Amygdala (tissue), 56 donors: Measurements from ENCODE around the gene CAMKMT.

ENCODE experiments used
- DNase-seq, 56 donors: peaks; one replicate each; lab custom pipeline; 2025; lab: John Stamatoyannopoulos, UW

CAMKMT gene

DNA sequence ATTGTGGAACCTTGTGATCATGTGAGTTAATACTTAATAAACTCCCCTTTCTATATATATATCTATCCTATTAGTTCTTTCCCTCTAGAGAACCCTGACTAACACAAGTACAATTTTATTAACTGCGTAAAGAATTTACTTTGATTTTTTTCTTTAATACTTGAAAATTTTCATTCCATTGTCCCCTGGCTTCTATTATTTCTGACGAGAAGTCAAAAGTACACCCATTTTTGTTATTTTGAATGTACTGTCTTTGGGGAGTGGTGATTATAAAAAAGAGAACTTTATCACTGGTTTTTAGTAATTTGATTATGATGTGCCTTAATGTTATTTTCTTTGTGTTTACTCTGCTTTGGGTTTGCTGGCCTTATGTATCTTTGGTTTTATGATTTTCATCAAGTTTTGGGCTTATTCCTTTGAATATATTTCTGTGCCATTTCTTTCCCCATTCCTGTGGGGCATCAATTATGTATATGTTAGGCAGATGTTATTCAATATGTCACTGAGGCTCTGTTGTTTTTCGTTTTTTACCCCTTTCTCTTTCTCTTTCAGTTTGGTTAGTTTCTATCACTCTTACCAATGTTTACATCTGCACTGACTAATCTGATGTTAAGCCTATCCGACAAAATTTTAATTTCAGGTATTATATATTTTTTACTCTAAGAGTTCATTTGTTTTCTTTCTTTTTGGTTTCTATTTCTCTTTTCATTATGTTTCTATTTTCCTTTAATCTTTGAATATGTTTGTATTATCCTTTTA, 271.4 kb downstream of the CAMKMT start:
- DNase-seq, result no peak

DNA sequence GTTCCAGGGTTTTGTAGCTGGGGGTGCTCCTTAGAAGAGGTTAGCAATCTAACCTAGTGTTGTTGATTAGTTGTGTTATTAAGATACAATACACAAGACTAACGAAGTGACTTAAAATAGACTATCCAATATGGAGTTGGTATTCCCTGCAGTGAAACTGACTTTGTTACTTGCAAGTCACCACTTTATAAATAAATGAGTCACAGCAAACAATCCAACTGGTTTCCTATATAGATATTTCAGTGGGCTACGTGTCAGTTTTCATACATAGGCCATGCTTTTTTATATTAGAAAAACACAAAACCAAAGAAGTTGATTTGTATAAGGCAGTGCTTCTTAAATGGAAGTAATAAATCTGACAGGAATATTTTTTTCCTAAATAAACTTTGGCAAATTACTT, 274.0 kb downstream of the CAMKMT start:
- no peak for DNase-seq

DNA sequence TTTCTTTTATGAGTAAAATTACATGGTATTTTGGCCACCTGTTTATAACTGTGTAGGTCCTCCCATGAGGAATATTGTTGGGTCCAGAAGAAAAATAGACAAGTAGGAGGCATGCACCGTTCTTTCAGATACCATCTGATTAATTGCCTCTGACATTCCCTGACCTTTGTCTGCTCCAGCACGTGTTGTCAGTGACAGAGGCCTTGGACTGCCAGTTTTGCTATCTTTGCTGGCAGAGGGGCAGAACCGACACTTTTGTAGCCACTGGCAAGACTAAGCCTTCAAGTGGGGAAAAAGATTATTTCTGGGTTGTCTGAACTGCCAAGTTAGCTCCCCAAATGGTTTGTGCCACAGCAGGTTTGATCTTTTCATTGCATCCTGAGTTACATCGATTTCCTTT, 276.9 kb downstream of the CAMKMT start:
- no peak for DNase-seq

DNA sequence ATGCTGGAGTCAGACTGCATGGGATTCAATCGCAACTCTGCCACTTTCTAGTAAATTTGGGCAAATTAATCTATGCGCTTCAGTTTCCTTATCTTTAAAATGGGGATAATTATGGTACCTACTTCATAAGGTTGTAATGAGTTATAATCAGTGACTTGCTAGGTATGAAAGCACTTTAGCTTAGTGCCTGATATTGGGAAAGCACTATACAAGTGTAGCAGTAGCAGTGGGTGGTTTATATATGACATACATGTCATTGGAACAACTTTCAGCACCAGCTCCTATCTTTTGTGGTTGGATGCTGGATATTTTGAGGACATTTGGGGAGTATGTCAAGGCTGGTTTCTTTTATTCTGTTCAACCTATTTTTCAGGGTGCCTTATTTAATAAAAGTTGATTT, 277.7 kb downstream of the CAMKMT start:
- no peak for DNase-seq

DNA sequence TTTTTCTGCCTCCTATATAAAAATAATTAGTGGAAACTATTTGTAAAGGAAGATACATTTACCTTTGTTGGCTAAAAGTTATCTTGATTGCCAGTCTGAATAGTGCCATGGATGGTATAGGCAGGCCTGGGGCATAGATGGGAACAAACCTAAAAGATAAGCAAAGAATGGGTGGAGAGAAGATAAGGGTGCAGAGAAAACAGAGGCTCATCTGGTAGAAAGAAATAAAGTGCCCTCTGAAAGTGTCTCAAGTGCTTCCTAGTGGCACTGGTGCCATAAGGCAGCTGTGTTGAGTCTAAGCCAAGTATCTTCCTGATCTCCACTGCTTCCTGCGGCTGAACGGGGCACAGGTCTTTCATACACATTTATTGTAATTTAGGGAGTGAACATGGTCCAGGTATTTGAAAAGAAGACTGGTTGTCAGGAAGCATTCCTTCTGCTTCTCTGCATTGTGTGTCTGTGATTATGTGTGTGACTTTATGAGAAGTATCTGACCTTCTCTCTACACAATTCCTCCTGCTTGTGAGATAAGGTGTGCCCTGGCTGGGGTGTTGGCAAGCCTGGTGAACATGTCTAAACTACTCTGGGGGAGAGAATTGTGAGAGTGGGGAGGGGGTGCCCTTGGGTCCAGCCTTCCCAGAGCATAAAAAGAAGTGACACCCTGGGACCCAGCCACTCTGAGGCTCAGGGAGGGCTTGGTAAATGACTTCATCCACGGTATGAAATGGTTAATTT, 280.5 kb downstream of the CAMKMT start:
- no peak for DNase-seq

DNA sequence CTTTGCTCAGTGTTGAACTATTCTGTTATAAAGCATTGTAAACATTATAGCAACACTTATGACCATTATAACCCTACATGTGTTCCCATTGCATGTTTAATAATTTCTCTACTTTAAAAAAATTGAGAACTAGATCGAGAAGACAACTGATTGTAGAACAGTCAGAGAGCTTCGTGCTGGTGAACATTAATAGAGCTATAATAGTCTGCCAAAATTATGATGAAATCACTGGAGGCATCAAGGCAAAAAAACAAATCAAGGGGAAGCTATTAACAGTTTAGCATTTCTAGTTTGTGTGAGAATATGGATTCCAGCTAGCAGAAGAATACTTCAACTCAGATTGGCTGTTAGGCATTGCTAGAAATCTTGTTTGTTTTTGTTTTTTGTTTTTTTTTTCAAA, 284.2 kb downstream of the CAMKMT start:
- DNase-seq, result no peak

DNA sequence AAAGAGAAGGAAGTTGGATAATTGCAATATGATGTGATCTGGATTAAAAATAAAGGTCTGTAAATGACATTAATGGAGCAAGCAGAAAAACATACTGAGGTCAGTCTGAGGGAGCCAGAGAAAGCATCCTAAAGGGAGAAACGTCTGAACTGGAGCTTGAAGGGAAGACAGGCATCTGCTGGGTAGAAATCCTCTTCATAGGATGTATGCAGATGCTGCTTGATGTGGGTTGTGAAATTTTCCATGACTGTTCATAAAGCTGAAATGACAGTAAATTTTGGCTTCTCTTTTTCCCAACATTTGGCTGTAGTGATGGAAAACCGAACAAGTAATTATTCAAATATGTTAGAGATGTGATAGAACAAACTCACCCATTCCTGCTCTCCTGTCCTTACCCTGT, 287.6 kb downstream of the CAMKMT start:
- no peak for DNase-seq

DNA sequence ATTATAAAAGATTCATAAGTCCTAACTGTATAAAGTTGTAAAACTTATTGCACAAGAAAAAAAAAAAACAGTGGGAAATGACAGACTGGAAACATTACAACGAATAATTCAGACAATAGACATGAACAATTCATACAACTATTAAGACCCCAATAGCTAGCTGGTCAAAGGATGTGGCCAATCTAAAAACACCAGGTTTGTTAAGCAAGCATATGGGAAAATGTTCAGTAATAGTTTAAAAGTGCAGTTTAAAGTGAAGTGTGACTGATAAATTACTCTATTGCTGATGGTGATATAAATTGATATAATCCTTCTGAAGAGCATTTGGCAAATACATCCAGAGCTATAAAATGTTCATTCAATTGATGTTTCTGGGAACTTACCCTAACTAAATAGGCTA, 289.0 kb downstream of the CAMKMT start:
- DNase-seq, result no peak

DNA sequence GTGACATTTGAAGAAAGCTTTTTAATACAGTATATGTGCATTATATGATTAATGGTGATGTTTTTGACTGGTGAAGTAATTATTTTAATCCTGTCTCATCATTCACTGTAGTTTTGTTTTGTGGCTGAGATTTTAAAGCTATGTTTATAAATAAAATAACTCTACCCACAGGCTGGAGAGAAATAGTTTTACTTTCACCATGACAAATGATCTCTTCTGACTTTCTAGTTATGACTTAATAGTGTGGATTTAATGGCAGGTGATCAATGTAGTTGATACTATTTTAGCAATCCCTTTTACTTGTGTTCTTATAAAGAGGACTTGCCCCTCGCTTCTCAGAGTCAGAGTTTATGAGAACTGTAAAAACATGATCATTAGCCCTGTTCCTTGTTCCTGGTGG, 290.2 kb downstream of the CAMKMT start:
- DNase-seq, result no peak

DNA sequence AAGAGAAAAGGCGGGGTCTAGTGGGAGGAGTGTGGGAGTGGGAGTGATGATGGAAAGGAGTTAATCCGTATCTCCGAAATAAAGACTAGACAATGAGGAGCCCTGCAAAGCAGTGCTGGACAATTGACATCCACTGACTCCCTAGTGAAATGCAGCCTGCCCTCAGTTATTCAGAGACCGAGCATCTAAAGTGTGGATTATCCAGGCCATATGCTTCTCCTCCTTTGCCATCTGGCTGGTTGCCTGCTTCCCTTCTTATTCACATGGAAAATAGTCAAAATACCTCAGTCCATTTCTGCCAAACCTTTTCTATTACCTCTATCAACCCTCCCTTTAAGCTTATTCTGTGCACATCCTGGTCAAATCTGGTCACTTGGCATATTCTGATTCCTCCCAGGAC, 291.0 kb downstream of the CAMKMT start:
- DNase-seq, result no peak

DNA sequence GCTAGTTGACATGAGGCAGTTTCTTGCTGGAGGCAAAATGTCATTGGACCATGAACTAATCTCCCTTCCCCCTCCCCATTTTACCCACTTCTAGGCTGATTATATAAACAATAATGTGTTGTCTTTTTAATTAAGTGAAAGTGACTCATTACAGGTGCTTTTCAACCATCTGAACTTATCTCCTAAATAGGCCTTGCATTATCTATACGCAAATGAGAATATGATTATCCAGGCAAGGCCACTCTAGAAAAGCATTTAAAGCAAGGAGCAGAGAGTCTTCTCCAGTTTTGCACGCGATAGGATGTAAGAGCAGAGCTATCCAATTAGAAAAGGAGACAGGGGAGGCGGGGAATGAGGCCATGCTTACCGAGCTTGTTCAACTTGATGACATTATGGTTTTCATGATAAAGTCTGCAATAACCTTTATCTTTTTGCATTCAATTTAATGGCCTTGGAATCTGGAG, 293.7 kb downstream of the CAMKMT start:
- no peak for DNase-seq

DNA sequence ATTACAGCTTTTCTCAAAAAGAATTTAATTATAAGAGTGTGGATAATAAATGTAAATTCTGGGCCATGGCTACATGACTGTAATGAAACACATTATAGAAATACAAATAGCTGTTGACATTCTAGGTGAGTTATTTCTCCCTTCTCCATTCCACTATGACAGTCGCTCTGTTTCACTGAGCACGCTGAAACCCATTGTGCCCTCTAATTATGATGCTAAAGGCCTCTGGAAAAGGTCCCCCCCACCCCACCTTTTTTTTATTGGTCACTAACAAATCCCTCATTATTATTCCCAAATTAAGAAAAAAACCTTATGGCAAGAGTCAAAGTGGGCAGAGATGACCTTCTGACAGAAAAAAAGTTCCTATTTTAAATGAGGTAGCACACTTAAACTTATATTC, 294.7 kb downstream of the CAMKMT start:
- DNase-seq, result no peak

DNA sequence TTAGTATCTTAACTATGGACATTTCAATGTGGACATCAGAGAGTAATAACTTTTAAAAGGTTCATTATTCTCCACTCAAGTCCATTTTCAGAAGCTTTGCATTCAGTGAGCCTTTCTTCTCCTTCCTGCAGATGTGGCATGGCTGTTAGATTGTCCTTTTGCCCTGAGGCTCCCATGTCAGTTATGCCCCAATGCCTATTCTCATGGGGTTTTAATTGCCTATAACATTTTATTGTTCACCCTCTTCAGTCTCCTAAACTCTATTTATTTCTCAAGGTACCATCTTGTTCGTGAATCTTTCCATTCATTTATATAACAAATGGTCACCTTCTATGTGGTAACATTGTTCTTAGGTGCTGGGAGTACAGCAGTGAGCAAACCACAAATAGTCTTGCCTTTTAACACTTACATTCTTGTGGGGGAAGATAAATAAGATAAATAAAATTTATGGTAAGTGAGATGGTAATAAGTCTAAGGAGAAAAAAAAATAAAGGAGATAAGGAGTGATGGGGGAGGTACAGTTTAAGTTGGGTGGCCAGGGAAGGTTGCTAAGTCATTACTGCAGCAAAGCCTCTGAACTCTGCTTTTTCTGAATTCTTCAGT, 301.8 kb downstream of the CAMKMT start:
- no peak for DNase-seq

DNA sequence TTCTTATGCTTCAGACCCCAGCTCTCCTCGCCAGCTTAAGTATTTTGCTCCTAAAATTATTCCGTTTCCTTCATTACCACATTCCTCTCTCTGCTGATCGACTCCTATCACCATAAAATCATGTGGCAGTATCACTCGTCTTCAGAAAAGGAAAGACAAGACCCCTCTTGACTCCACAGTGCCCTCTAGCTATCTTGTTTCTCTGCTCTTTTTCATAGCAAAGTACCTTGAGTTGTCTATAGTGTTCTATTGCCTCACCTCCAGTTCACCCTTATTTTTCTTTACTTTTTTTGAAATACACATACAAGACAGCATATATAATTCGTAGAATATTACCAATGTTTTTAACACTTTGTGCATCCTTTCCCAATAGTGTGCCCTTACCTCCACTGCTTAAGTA, 306.6 kb downstream of the CAMKMT start:
- no peak for DNase-seq

DNA sequence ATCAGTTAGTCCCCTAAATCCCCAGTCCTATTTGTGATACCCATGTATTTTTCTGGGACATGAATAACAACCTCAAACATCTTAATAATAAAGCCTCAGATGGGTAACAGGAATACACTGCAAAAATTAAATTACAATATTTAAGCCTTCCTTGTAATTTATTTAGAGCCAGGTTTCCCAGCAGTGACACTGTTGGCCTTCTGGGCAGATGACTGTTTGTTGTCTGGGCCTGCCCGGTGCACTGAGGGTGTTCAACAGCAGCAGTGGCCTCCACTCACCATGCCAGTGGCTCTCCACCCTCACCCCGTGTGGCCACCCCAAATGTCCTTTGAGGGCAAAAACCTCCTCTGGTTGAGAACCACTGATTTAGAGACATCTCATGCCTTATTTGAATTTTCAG, 309.5 kb downstream of the CAMKMT start:
- DNase-seq, result no peak

DNA sequence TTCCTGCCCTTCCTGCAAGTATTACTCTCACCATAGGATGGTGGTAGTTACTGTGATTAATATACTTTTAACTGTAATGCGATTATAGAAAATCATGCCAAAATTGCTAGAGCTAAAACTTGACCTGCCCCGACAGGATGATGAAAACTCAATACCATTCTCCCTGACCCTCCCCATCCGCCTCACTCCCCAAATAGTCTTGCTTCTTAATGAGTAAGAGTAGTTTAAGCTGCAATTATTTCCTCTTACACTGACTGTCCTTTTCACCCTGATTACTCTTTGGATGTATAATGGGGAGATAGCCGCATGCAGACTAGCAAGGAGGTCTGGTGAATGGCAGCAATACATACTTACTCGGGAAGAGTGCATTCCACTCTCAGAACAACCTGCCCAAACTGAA, 310.2 kb downstream of the CAMKMT start:
- no peak for DNase-seq

DNA sequence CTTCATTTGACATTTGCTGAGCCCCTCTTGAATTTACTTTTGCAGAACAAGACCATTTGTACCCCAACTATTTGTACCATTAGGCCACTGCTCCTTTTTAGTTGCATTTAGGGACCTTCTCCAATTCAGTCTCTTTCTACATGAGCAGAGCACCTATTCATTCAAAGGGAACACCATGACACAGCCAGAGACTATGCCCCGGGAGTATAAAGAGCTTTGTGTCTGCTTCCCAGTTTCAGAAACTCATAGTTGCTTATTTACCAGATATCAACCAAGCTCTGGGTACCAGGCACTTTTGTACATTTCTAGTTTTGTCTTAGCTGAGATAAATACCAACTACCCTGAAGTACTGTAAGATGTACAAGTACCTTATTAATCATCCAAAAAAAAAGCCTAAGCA, 310.7 kb downstream of the CAMKMT start:
- DNase-seq, result peak in 2 of 56 donors; percentile 1 to 43

DNA sequence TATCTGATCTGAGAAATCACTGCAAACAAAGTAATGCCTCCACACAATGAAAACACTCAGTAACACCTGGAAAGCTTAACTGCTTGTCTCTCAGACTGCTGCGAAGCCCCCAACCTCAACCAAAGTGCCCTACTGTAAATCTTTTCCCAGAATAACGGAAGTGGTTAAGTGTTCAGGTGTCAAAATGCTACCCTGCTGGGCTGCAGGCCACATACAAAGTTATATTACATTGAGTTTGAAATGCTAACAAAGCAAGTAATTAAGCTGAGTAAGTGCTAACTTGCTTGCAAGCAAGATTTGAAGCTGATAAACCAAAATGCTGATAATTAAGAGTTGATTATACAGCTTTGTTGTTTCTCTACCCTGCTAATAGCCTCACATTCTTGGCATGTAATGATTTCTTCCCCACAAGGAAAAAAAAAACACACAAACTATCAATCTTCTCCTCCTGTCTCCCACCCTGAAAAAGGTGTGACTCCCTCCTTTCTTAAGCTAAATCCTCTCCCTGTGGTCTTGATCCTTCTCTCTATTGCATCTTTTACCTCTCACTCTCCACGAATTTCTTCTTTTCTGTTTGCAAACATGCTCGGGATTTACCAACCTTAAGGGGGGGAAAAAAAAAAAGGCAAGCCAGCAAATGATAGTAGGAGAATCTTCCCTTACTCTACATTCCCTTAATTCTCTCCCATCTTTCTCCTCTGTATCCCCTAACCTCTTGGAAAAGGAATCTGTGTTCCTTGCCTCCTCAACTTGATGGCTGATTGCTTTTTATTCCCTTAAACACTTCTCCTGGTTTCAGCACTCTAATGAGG, 312.9 kb downstream of the CAMKMT start:
- no peak for DNase-seq

DNA sequence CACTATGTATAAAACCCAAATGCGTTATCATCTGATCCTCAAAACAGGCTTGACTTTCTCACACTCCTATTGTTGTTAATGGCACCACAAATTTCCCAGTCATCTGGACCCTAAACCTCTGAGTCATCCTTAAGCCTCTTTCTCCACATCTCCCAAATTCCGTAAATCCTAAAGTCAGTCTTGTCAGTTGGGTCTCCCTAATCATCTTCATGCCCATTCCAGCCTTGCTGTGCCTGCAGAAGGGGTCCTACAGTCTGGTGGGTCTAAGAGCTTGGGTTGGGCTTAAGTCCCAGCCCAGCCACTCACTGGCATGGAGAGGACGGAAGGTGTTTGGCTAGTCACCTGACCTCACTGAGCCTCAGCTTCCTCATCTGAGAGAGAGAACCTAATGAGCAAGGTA, 314.6 kb downstream of the CAMKMT start:
- no peak for DNase-seq

DNA sequence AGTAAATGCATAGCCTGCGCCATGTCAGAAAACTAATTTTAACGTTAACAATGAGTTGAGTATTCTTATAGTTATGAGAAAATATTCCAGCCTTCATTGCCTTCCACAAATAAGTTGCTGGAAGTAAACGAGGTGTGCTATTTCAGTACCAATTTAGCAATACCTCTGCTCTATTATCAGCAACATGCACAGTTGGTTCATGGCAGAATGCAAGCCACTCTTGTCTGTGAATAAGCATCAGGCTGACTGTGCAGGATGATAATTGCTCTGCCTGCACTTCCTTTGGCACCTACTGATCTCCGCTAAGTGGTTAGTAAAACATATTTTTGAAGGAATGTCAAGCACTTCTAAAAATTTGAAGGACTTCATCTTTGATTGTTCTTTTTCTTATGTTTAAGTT, 317.8 kb downstream of the CAMKMT start:
- no peak for DNase-seq

DNA sequence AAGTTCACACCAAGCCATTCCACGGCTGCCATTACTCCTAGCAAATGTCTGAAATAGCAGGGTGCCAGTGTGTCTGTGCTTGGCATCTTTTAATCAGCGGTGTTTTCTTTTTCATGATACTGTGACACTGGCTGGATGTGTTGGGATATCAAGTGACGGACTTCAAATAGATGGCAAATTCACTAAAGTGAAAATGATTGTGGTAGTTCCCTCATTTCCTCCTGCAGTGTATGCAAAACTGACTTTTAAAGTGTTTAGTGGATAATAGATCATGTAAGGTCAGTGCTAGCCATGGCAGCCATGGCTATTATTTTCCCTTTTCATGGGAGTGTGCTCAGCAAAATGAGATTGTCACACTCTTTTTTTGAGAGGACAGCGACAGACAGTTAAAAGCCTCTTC, 318.2 kb downstream of the CAMKMT start:
- no peak for DNase-seq
